Measurements from ENCODE around the gene HDLBP.

The HDLBP gene

DNA sequence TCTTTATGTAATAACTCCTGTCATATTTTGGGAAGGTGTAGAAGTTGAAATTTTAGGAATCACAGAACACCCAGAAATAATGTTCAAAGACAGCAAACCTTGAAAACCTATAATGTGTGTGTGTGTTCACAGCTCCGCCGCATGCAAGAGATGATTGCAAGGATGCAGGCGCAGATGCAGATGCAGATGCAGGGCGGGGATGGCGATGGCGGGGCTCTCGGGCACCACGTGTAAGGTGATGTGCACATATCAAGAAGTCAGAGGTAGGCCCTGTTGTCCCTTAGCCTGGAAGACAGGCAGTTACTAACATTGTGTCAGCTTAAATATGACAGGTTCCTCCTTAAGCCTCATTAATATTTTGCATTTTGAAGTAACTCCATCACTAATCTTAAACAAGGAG, 34.5 kb upstream of the HDLBP start:
- TF ChIP-seq PPARA (CRISPR knock-in tag; IDR thresholded peaks at IDR 0.05; ENCODE audit: borderline replicate concordance) (no peak), RARB (CRISPR knock-in tag; IDR thresholded peaks at IDR 0.05) (no peak), OSR1 (CRISPR knock-in tag; IDR thresholded peaks at IDR 0.05) (no peak), SNAI2 (CRISPR knock-in tag; IDR thresholded peaks at IDR 0.05) (no peak), ZNF565 (CRISPR knock-in tag; conservative IDR thresholded peaks at IDR 0.05; ENCODE audit: low read depth) (no peak), ZNF8 (CRISPR knock-in tag; IDR thresholded peaks at IDR 0.05) (no peak), CSDC2 (CRISPR knock-in tag; IDR thresholded peaks at IDR 0.05) (no peak), TOX (CRISPR knock-in tag; IDR thresholded peaks at IDR 0.05; ENCODE audit: borderline replicate concordance) (no peak), GLIS3 (CRISPR knock-in tag; IDR thresholded peaks at IDR 0.05) (no peak), ESRRG (CRISPR knock-in tag; IDR thresholded peaks at IDR 0.05) (no peak)
- TF ChIP-seq, protein P1, sequence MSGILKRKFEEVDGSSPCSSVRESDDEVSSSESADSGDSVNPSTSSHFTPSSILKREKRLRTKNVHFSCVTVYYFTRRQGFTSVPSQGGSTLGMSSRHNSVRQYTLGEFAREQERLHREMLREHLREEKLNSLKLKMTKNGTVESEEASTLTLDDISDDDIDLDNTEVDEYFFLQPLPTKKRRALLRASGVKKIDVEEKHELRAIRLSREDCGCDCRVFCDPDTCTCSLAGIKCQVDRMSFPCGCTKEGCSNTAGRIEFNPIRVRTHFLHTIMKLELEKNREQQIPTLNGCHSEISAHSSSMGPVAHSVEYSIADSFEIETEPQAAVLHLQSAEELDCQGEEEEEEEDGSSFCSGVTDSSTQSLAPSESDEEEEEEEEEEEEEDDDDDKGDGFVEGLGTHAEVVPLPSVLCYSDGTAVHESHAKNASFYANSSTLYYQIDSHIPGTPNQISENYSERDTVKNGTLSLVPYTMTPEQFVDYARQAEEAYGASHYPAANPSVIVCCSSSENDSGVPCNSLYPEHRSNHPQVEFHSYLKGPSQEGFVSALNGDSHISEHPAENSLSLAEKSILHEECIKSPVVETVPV (CRISPR knock-in tag; IDR thresholded peaks at IDR 0.05): no peak
- ATAC-seq: no peak

DNA sequence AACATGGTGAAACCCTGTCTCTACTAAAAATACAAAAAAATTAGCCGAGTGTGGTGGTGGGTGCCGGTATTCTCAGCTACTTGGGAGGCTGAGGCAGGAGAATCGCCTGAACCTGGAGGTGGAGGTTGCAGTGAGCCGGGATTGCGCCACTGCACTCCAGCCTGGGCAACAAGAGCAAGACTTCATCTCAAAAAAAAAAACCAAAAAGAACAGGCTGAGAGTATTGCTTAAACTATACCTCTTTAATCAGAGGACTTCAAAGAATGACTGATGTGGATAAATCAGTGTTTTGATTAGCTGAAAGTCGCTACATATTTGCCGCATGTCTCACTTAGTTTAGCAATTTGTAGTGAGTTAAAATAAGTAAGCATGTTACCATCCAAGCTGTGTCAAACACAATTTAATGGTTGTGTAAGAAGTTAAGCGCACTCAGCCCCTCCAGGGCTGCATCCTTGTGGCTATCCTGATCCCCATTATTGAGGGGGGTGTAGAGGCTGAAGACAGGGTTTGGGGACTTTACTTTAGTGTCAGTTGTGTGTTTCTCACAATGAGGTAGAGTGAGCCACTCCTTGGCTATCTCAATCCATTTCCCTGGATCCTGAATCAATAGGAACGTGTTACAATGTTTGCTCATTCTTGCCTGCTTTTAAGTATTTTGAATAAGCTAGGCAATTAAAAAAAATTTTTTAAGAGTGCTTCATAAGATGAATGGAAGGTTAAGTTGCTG, 29.6 kb upstream of the HDLBP start:
- TF ChIP-seq RARB (CRISPR knock-in tag; IDR thresholded peaks at IDR 0.05) (no peak), TCF4 (CRISPR knock-in tag; IDR thresholded peaks at IDR 0.05; ENCODE audit: borderline replicate concordance) (no peak)
- ATAC-seq: no peak

- TF ChIP-seq ZNF565 (CRISPR knock-in tag; conservative IDR thresholded peaks at IDR 0.05; ENCODE audit: low read depth): no peak
- no peak for TF ChIP-seq ARNTL (CRISPR knock-in tag; IDR thresholded peaks at IDR 0.05; ENCODE audit: borderline replicate concordance, low read depth)
- no peak for TF ChIP-seq CSDC2 (CRISPR knock-in tag; IDR thresholded peaks at IDR 0.05)
- TF ChIP-seq RARB (CRISPR knock-in tag; IDR thresholded peaks at IDR 0.05): no peak
- no peak for TF ChIP-seq PPARA (CRISPR knock-in tag; IDR thresholded peaks at IDR 0.05; ENCODE audit: borderline replicate concordance)
- no peak for TF ChIP-seq PATZ1 (CRISPR knock-in tag; IDR thresholded peaks at IDR 0.05; ENCODE audit: borderline replicate concordance)
- TF ChIP-seq, protein P2, sequence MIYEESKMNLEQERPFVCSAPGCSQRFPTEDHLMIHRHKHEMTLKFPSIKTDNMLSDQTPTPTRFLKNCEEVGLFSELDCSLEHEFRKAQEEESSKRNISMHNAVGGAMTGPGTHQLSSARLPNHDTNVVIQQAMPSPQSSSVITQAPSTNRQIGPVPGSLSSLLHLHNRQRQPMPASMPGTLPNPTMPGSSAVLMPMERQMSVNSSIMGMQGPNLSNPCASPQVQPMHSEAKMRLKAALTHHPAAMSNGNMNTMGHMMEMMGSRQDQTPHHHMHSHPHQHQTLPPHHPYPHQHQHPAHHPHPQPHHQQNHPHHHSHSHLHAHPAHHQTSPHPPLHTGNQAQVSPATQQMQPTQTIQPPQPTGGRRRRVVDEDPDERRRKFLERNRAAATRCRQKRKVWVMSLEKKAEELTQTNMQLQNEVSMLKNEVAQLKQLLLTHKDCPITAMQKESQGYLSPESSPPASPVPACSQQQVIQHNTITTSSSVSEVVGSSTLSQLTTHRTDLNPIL (CRISPR knock-in tag; IDR thresholded peaks at IDR 0.05; ENCODE audit: low read depth): no peak
- TF ChIP-seq ESRRG (CRISPR knock-in tag; IDR thresholded peaks at IDR 0.05): no peak
- TF ChIP-seq TCF4 (CRISPR knock-in tag; IDR thresholded peaks at IDR 0.05; ENCODE audit: borderline replicate concordance): no peak
- no peak for TF ChIP-seq ISL1 (CRISPR knock-in tag; IDR thresholded peaks at IDR 0.05)
- TF ChIP-seq SNAI2 (CRISPR knock-in tag; IDR thresholded peaks at IDR 0.05): no peak
- no peak for TF ChIP-seq ZC3H10 (CRISPR knock-in tag; IDR thresholded peaks at IDR 0.05)
- ATAC-seq: no peak
These were observed 25.2 kb upstream of the HDLBP start for GRCh38 chr2:241340631-241341163.

GRCh38 chr2:241339839-241340630, 24.6 kb upstream of the HDLBP start:
- TF ChIP-seq, protein P2 (CRISPR knock-in tag; IDR thresholded peaks at IDR 0.05; ENCODE audit: low read depth): no peak
- TF ChIP-seq ISL1 (CRISPR knock-in tag; IDR thresholded peaks at IDR 0.05): no peak
- no peak for TF ChIP-seq ZC3H10 (CRISPR knock-in tag; IDR thresholded peaks at IDR 0.05)
- no peak for TF ChIP-seq TSHZ2 (CRISPR knock-in tag; IDR thresholded peaks at IDR 0.05)
- no peak for TF ChIP-seq CSDC2 (CRISPR knock-in tag; IDR thresholded peaks at IDR 0.05)
- TF ChIP-seq TOX (CRISPR knock-in tag; IDR thresholded peaks at IDR 0.05; ENCODE audit: borderline replicate concordance): no peak
- TF ChIP-seq PPARA (CRISPR knock-in tag; IDR thresholded peaks at IDR 0.05; ENCODE audit: borderline replicate concordance): no peak
- no peak for TF ChIP-seq POU6F1 (CRISPR knock-in tag; IDR thresholded peaks at IDR 0.05; ENCODE audit: borderline replicate concordance, low read depth)
- TF ChIP-seq ZFP3 (CRISPR knock-in tag; IDR thresholded peaks at IDR 0.05): no peak
- no peak for TF ChIP-seq ESRRG (CRISPR knock-in tag; IDR thresholded peaks at IDR 0.05)
- no peak for ATAC-seq
